Activated T-cell treated with anti-CD3 and anti-CD28 coated beads, Interleukin-2, amount 50 U/mL, for 1 hour (primary cell): Measurements from ENCODE around the gene SLC25A38.
A peak's percentile ranks its signal among the peaks of the same experiment; 100 is the strongest.

Source experiments
- DNase-seq: peaks from one replicate; pipeline ENCODE4 v3.0.0-alpha.2; 2020

The SLC25A38 gene

DNA sequence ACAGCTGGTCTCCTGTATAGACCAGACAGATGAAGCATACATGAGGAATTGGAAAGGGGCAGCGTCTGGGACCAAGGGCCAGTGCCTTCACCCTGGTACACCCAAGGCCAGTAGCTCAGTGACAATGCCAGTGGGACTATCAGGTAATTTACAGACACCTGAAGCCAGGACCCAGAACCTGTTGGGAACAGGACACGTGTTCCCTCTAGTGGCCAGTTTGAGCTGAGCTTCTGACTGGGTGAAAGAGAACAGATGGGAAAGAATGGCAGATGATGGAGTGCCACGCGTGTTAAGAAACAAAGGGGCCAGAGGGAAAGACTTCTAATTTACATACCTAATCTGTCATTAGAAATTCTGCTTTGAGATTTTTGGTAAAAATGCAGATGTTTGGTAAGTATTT is 5.1 kb upstream of the SLC25A38 start:
- DNase-seq, result peak; percentile 59

DNA sequence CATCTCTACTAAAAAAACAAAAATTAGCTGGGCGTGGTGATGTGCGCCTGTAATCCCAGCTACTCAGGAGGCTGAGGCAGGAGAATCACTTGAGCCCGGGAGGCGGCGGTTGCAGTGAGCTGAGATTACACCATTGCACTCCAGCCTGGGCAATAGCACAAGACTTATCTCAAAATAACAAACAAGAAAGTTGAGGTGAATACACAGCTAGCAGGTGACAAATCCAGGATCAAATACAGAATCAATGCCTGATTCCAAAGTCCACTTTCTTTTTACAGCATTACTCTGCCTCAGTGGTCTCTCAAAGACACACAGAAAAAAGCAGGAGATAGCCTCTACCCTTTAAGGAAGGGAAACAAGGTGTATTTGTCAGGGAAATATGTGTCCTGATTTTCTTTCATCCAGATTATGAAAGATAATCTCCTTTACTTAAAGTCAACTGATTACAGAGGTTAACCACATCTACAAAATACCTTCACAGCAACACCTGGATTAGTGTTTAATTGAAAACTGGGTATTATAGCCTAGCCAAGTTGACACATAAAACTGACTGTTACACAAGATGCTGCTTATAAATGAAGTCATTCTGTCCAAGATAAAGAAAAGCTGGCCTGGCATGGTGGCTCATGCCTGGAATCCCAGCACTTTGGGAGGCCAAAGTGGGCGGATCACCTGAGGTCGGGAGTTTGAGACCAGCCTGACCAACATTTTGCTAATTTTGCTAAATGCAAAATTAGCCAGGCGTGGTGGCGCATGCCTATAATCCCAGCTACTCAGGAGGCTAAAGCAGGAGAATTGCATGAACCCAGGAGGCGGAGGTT is 4.0 kb upstream of the SLC25A38 start:
- DNase-seq, result no peak

DNA sequence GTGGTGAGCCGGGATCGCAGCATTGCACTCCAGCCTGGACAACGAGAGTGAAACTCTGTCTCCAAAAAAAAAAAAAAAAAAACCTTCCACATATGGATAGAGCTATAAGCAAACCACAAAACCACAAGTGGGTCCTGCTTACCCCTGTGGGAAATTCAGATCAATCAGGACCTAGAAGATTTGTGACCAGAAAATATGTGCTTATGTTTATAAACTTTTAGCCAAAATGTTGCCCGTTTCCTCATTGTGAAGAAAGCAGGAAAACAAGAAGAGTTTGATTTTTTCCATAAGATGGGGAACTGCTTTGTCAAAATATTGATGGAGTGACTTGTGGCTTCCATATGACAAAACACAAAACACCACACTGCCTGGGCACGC is 3.4 kb upstream of the SLC25A38 start:
- DNase-seq, result no peak

DNA sequence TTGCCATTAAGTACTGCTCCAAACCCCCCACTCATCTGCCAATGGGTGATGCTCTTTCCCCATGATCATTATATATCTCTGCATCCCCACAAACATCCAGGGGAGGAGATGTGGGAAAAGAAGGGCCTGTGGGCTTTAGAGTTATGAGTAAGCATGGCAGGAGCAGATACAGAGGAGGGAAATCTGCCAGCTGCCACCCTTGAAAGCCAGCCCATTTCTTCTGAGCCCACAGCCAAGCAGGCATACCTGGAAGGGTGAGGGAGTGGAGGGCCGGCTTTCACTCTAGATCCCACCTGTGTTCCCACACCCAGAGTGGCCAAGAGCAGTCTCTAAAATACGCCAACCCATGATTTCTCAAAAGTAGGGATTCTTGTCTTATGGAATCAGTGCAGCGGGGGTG is 1.7 kb upstream of the SLC25A38 start:
- DNase-seq, result no peak

DNA sequence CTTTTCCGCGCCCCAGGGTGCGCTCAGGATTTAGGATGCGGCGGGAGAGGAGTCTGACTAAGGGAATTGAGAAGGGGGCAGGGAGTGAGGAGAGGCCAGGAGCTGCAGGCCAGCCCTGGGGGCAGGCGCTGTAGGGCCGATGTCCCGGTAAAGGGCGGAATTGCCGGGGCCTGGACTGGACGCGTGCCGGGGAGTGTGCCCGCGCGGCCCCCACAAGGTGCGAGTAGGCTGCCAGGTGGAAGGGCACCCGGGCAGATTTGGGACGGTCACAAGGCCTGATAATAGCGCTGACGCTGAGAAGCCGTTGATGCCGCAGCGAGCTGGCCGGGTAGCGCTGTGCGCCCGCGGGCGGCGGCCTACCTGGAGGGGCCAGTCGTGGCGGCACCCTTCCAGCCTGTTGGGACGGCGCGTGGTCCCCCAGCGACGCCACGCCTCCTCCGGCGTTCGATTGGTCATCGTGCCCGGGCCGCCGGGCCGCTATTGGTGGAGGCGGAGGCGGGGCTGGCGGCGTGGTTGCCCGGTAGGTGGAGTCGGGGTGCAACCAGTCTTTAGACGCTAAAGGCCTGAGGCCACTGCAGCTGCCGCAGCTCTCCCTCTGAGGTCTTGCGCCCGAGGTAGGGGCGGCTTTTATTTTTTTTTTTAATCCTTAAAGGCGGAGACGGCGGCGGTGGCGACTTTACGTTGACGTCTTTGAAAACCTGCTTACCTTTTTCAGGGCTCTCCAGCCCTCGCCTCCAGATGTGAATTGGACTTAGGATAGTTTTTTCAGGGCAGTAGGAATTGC is 903 bp downstream of the SLC25A38 start:
- peak; percentile 94 for DNase-seq

DNA sequence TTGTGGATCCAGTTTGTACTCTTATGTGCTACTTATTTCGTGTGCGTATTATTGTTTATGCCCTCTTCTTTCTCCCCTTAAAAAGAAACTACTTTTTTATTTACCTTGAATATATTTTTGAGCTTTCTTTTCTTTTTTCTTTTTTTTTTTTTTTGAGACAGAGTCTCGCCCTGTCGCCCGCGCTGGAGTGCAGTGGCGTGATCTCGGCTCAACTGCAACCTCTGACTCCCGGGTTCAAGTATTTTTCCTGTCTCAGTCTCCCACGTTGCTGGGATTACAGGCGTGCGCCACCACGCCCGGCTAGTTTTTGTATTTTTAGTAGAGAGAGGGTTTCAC is 1.5 kb downstream of the SLC25A38 start:
- DNase-seq, result no peak

DNA sequence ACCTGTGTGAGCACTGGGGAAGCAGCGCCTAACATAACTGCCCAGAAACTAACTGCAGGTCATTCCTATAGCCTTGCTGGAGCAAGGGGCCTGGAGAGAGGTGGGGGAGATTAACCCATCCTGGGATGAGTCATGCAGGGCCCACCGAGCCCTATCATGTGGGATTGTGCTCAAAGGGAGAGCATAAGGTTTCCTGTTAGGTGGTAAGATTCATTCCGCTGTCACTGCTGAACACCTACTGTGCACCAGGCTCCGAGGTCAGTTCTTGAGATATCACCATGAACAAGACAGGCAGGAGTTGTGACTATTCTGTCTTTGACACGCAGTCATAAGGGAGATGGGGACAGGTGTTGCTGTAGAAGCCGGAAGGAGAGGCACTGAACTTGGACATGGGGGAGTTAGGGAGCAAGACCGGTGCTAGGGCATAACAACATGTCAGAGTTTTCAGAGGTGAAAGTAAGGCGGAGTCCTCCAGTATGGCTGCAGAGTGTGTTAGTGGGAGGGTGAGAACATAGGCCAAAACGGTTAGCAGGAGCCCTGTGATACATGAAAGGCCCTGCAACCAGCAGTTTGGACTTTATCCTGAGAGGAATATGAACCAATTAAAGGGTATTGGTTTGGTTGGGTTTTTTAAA is 2.4 kb downstream of the SLC25A38 start:
- no peak for DNase-seq

DNA sequence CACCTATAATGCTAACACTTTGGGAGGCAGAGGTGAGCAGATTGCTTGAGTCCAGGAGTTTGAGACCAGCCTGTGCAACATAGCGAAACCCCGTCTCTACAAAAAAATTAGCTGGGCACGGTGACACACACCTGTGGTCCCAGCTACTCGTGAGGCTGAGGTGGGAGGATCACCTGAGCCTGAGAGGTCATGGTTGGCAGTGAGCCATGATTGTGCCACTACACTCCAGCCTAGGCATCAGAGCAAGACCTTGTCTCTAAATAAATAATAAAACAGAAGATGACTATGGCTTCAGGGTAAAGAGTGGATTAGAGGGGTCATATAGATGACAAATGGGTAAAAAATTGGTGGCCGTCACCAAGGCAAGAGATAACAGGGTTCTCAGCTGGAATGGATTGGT is 3.1 kb downstream of the SLC25A38 start:
- no peak for DNase-seq

DNA sequence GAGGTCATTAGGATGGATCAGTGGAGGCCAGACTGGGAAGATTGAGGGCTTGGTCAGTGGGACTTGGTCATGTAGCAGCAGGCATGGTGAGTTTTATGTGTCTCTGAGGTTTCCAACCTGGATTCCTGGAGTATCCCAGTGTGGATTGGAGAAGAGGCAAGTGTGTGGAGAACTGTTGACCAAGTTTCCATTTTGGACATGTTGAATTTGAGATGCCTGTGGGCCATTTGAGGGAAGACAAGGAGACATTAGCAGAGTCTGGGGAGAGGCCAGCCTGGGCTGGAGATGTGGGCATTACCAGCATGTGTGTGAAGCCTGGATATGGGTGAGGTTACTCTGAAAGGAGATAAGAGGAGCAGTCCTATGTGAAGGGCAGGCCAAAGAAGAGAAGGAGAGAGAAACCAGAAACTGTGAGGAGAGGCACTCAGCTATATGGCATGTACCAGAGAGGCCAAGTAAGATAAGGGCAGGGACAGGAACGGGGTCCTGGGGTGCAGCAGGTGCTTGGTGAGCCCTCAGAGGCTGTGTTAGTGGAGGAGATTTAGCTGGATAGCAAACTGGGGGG is 4.3 kb downstream of the SLC25A38 start:
- no peak for DNase-seq

DNA sequence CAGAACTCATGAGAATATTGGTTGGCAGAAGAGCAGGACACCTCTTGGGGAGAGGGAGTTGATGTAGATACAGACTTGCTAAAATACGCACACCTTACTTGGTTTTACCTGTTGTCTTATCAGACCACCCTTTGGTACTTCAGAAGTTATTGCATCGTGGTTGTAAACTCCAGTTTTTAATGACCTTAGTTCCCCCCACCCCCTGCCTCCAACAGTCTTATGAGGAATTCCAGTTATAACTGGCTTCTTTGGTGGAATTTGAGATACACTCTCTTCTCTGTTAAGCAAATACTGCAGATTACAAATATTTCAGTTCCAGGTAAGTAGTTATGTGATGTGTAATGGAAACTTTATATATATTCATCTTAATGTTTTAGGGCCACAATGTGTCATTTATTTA is 5.0 kb downstream of the SLC25A38 start:
- DNase-seq, result no peak

DNA sequence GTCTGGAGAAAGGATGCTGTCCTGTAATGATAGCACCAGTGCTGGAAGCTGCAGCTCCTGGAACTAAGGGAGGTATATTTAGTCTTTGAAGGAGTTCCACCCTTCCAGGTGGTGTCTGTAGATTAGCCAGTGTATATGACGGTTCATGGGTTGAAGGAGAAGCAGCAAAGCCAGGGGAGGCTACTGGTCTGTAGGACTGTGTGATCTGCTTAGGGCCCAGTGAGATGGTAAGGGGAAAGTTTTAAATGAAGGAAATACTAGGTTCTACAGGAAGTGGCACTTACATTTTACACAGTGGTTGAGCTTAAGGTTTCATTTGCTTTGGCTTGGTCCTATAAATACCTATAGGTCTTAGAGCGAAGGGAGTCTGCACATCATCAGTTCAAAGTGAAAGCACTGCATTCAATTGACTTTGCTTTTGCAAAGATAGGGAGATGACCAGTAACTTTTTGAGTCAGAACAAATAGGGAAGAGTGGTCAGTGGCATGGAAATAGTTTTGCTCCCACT is 5.6 kb downstream of the SLC25A38 start:
- no peak for DNase-seq

DNA sequence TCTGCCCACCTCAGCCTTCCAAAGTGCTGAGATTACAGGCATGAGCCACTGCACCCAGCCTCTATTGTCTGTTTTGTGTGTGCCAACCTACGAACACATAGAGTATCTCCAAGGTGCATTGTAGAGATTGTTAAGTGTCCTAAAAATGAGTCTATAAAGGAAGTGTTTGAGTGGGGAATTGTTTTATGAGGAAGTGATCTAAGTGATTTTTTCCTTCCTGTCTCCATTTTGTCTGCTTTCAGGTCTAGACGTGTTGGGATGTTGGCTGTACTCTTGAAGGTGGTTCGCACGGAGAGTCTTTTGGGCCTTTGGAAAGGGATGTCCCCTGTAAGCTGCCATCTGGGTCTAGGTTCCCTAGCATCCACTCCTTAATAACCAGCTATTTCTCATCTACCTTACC is 7.0 kb downstream of the SLC25A38 start:
- DNase-seq, result no peak

DNA sequence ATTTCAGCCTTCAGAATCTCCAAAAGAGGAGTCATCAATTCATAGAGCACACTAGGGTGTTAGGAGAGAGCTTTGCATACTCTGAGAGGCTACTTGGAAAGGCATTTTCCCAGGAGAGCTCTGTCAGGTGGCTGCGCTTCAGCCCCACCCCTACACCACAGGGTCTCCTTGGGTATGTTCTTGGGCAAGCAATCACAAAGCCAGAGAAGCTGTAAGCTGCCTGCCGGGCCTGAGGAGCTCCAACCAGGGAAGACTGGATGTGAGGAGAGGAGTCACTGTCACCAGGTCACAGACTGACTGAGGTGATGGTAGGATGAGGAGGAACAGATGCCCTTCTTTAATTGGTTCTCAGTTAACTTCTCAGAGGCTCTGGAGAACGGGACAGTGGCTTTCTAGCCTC is 13.5 kb downstream of the SLC25A38 start:
- no peak for DNase-seq

DNA sequence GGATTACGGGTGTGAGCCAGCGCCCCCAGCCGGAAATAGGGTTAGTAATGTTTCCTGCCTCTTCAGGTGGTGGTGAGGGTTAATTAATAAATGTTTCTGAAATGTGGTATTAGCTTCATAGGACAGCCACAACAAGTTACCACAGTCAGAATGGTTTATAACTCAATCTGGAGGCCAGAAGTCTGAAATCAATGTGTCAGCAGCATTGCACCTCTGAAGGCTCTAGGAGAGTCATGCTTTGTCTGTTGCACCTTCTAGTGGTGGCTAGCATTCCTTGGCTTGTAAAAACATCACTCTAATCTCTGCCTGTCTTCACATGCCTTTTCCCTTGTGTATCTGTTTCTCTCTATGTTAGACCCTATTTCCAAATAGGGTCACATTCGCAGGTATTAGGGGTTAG is 15.5 kb downstream of the SLC25A38 start:
- no peak for DNase-seq

DNA sequence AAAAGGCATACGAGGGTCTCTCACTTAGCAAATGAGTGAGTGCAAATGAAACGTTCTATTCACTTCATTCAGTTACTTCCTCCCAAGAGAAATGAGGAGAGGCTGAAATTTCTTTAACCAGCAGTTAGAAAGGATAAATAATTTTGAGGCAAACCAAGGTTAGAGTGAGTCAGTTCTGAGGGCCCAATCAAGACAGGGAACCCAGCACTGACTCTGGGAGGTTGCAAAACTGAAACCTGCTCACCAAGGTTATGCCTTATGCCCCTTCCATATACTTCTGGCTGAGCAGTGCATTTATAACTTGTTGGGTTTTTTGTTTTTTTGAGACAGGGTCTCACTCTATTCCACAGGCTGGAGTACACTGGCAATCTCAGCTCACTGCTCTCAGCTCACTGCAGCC is 18.8 kb downstream of the SLC25A38 start:
- DNase-seq, result no peak

DNA sequence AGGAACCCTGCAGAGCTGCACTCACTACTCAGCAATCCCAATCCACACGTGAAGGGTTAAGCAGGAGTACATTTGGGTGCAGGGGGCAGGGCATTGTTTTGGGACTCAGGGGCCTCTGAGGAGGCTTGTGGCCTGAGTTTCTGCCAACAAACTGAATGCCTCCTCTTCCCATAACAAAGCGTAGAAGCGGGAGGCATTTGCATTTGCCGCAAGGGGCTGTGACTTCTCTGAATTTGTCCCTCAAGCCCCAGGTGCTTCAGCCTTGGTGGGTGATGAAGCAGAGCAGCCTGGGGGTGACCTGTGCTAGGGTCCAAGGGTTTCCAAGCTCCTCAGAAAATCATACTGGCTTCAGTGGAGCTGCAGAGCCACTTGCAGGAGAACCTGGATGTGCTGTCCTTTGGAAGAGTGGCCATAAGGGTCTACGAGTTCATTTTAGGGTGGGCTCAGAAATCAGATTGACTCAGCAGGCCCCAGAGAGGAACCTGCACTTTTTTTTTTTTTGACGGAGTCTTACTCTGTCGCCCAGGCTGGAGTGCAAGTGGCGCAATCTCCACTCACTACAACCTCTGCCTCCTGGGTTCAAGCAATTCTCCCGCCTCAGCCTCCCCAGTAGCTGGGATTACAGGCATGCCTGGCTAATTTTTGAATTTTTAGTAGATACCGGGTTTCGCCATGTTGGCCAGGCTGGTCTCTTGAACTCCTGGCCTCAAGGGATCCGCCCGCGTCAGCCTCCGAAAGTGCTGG is 21.9 kb downstream of the SLC25A38 start:
- DNase-seq, result no peak

DNA sequence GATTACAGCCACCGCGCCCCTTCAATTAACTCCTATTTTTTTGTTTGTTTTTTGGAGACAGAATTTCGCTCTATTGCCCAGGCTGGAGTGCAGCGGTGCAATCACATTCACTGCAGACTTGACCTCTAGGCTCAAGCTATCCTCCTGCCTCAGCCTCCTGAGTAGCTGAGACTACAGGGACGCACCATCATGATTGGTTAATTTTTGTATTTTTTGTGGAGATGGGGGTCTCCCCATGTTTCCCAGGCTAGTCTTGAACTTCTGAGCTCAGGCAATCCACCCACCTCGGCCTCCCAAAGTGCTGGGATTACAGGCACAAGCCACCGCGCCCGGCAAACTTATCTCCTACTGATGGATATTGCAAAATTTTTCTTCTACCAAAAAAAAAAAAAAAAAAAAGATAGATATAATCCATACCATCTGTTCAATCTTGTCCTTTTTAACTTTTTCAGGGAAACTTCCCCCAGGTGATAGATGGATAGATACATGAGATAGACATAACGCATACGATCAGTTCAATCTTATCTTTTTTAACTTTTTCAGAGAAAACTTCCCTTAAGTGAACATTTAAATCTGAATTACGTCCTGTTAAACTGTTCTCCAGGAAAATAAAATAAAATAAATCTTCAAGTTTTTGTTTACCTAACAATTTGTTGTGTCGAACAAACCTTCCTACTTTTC is 22.7 kb downstream of the SLC25A38 start:
- no peak for DNase-seq

DNA sequence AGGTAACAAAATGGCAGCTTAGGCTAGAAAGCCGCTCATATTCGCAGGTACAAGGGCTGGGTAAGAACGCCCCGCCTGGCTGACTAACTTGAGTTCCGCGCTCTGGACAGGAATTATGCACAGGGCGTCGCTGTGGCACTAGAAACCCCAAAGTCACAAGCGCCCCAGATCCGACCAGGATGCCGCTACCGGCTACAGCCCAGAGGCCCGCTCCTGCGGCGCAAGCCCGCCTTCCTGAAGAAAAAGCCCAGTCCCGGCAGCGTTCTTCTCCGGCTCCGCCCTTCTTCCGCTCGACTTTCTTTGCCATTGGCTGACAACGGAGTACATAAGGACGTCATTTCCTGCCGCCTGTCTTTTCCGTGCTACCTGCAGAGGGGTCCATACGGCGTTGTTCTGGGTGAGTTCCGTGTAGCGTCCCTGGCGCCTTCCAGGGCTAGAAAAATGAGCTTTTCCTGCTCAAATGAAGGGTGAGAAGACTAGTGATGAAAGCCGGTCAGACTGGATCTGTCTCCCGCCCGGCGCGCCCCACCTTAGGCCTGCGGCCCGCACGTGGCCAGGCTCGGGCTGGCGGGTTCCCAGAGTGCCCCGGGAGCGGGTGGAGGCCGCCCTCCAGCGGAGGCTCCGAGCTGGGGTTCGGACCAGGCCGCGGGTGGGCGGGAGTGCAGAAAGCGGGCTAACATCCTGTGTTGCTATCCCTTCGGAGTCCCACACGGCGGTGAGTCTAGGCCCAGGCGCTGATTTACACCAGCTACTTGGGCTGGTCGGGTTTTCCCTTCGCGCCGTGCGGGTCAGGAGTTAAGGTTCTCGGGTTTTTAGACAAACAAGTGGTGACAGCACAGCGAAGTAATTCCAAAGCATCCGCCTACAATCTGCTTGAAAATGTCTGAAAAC is 23.4 kb downstream of the SLC25A38 start, which contains the start of gene RPSA:
TSS of gene RPSA (plus strand) at position 353 of the 891 bp plus-strand sequence. CDS start 934 bp downstream, outside the sequence.
- peak; percentile 92 for DNase-seq

DNA sequence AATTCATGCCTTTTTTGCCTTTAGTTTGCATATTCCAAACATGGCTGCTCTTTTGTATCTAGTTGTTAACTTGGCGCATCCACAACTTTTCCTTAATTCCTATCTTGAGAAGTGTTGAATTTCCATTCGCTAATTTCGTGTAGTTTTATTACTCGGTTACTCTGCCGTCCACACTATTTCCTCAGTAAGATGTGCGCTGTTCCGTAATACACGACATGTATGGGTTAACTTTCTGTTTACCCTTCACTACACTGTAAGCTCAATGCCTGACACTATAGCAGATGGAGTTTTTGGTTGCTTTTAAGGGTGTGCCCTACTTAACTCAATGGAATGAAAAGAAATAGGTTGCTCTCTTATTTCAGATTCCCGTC is 24.1 kb downstream of the SLC25A38 start:
- DNase-seq, result no peak

DNA sequence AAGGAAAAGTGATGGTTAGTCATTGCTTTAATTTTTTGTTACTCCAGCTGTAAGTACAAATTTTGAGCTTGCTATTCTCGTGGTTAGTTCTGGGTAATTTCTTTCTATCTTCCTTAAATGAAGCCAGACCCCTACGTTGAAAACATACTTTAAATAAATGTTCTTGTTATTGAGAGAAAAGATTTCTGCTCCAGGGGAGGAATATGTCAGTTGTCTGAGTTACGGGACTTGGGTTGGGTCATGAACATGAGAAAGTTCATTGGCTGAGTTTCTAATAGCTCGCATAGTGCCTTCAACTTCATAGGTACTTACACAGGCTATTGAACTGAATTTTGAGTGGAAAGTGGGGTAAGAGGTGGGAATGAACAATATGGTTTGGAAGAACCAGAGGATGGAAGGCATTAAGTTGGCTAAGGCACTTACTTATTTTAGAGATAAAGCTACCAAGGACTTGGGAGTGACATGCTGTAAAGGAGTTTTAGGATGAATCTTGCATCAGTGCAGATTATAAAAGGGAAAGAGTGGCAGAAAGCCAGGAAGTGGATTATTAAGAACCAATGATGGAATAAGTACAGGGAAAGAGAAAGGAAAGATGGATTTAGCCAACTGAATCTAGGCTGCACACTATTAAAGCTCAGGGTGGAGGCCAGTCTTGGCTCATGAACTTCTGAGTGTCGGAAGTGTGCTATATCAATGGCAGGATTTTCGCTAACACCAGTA is 24.8 kb downstream of the SLC25A38 start:
- DNase-seq, result no peak
